IMR-90 (cell line): ENCODE data around the gene CYB561D1. TPM values are rescaled to one million over a fixed set of nuclear protein-coding genes. Genes with fewer than 3 reads are reported as not detected.
A peak's percentile ranks its signal among the peaks of the same experiment; 100 is the strongest.

Experiments
- ATAC-seq: fragments of 200-7000 bp; cut with Tn5 transposase; 2 replicates; pipeline ENCODE4 v1.9.1; 2020; ENCODE audit warnings: low read depth, mild to moderate bottlenecking, moderate library complexity
- BruUV-seq: library from RNA; stranded (reverse); fragments of 400-500 nt; replicated peaks from 2 replicates; lab custom pipeline; 2021; lab: Mats Ljungman, UMichigan
- CTCF ChIA-PET: fragments of 300-600 bp; formaldehyde crosslinking; extraction: SDS; loops from one replicate; lab custom pipeline; 2021; ENCODE audit warnings: antibody characterized with exemption; lab: Yijun Ruan, JAX
- POLR2A ChIA-PET: fragments of 300-600 bp; sonication (Branson Sonifier 250); formaldehyde crosslinking; loops from one replicate; lab custom pipeline; 2022; ENCODE audit warnings: antibody characterized with exemption; ENCODE audit not compliant: unreplicated experiment; lab: Charles Lee
- DNase-seq: peaks from one replicate; pipeline ENCODE4 v3.0.0; 2013
- H2AFZ ChIP-seq: replicated peaks from 2 replicates; pipeline ENCODE3; 2013; ENCODE audit warnings: low read length, mild to moderate bottlenecking; ENCODE audit not compliant: poor library complexity
- H2AK5ac ChIP-seq: 2 replicates; pipeline ENCODE4 v1.6.1; 2013; ENCODE audit warnings: low read depth, low read length, inconsistent platforms
- H2AK9ac ChIP-seq: replicated peaks from 2 replicates; pipeline ENCODE3; 2013; ENCODE audit warnings: mild to moderate bottlenecking, low read depth, low read length, moderate library complexity; ENCODE audit not compliant: poor library complexity
- H2BK120ac ChIP-seq: 2 replicates; pipeline ENCODE4 v1.6.1; 2013; ENCODE audit warnings: low read depth, low read length, inconsistent platforms
- H2BK15ac ChIP-seq: 3 replicates; pipeline ENCODE4 v1.6.1; 2013; ENCODE audit warnings: low read depth, low read length, inconsistent platforms
- H2BK20ac ChIP-seq: 2 replicates; pipeline ENCODE4 v1.6.1; 2013; ENCODE audit warnings: low read depth, mild to moderate bottlenecking, inconsistent platforms, low read length, moderate library complexity
- H2BK5ac ChIP-seq: 2 replicates; pipeline ENCODE4 v1.6.1; 2013; ENCODE audit warnings: mild to moderate bottlenecking, low read depth, low read length, inconsistent platforms; ENCODE audit not compliant: poor library complexity, severe bottlenecking
- H3K14ac ChIP-seq: replicated peaks from 2 replicates; pipeline ENCODE4 v1.6.1; 2013; ENCODE audit warnings: low read depth, low read length, inconsistent platforms
- H3K18ac ChIP-seq: 2 replicates; pipeline ENCODE4 v1.6.1; 2013; ENCODE audit warnings: low read depth, low read length, control low read depth
- H3K23ac ChIP-seq: 2 replicates; pipeline ENCODE4 v1.6.1; 2013; ENCODE audit warnings: low read depth, low read length, inconsistent platforms
- H3K27ac ChIP-seq: 2 replicates; pipeline ENCODE4 v1.5.1; 2013; ENCODE audit warnings: mild to moderate bottlenecking, control low read depth, low read length; ENCODE audit not compliant: insufficient read depth
- H3K27me3 ChIP-seq: 2 replicates; pipeline ENCODE4 v1.6.1; 2013; ENCODE audit warnings: low read length; ENCODE audit not compliant: control insufficient read depth, insufficient read depth
- H3K36me3 ChIP-seq: 2 replicates; pipeline ENCODE4 v1.6.1; 2013; ENCODE audit warnings: low read length, mixed read lengths; ENCODE audit not compliant: control insufficient read depth, insufficient read depth
- H3K4ac ChIP-seq: 2 replicates; pipeline ENCODE4 v1.6.1; 2013; ENCODE audit warnings: low read depth, low read length, inconsistent platforms
- H3K4me1 ChIP-seq: 2 replicates; pipeline ENCODE4 v1.6.1; 2013; ENCODE audit warnings: low read length, mixed read lengths; ENCODE audit not compliant: control insufficient read depth, insufficient read depth
- H3K4me2 ChIP-seq: 2 replicates; pipeline ENCODE4 v1.6.1; 2013; ENCODE audit warnings: low read depth, mild to moderate bottlenecking, control low read depth, low read length, moderate library complexity
- H3K4me3 ChIP-seq: 2 replicates; pipeline ENCODE4 v1.5.1; 2013; ENCODE audit warnings: low read depth, mild to moderate bottlenecking, control low read depth, low read length, moderate library complexity; ENCODE audit not compliant: insufficient read depth
- H3K56ac ChIP-seq: 2 replicates; pipeline ENCODE4 v1.6.1; 2013; ENCODE audit warnings: low read length, inconsistent platforms; ENCODE audit not compliant: insufficient read depth; ENCODE audit errors: extremely low read depth
- H3K79me1 ChIP-seq, 2 experiments: 2 replicates each; pipeline ENCODE4 v1.6.1; 2013; ENCODE audit warnings: low read length in 2 of 2, inconsistent platforms in 1 of 2, low read depth in 1 of 2
- H3K9ac ChIP-seq: 2 replicates; pipeline ENCODE4 v1.6.1; 2013; ENCODE audit warnings: low read depth, low read length, control low read depth
- H3K9me1 ChIP-seq: 2 replicates; pipeline ENCODE4 v1.6.1; 2013; ENCODE audit warnings: low read length, inconsistent platforms; ENCODE audit not compliant: insufficient read depth
- H3K9me3 ChIP-seq: 2 replicates; pipeline ENCODE4 v1.6.1; 2013; ENCODE audit warnings: low read length; ENCODE audit not compliant: control insufficient read depth, insufficient read depth
- H4K20me1 ChIP-seq: 2 replicates; pipeline ENCODE4 v1.6.1; 2013; ENCODE audit warnings: low read length, inconsistent platforms; ENCODE audit not compliant: insufficient read depth
- H4K5ac ChIP-seq: 2 replicates; pipeline ENCODE4 v1.6.1; 2013; ENCODE audit warnings: mild to moderate bottlenecking, low read depth, low read length, control low read depth
- H4K8ac ChIP-seq, 2 experiments: 2 replicates each; pipeline ENCODE4 v1.6.1; 2013; ENCODE audit warnings: low read depth in 2 of 2, low read length in 2 of 2, control low read depth in 1 of 2, inconsistent platforms in 1 of 2
- H4K91ac ChIP-seq: 2 replicates; pipeline ENCODE4 v1.6.1; 2013; ENCODE audit warnings: low read depth, low read length, inconsistent platforms; ENCODE audit not compliant: insufficient read depth
- BHLHE40 ChIP-seq: fragments of 150-350 bp; IDR thresholded peaks from 2 replicates; pipeline ENCODE4 v1.6.1; 2016; ENCODE audit warnings: mild to moderate bottlenecking, low read depth, low read length
- CEBPB ChIP-seq: IDR thresholded peaks from 2 replicates; pipeline ENCODE4 v1.6.1; 2012; ENCODE audit warnings: low read depth, low read length, improper control_type of control experiment
- CHD1 ChIP-seq: IDR thresholded peaks from 2 replicates; pipeline ENCODE4 v1.6.1; 2012; ENCODE audit warnings: low read depth, low read length, improper control_type of control experiment
- CTCF ChIP-seq: conservative IDR thresholded peaks from 2 replicates; pipeline ENCODE4 v1.5.1; 2012; ENCODE audit warnings: mild to moderate bottlenecking, low read depth, low read length, improper control_type of control experiment
- ELK1 ChIP-seq: fragments of 150-350 bp; IDR thresholded peaks from 2 replicates; pipeline ENCODE4 v1.6.1; 2016; ENCODE audit warnings: low read depth, mild to moderate bottlenecking, low read length, moderate library complexity, borderline replicate concordance
- FOS ChIP-seq: fragments of 150-350 bp; IDR thresholded peaks from 2 replicates; pipeline ENCODE4 v1.6.1; 2016; ENCODE audit warnings: low read depth, low read length
- MAFK ChIP-seq: IDR thresholded peaks from 2 replicates; pipeline ENCODE4 v1.6.1; 2012; ENCODE audit warnings: low read depth, low read length, improper control_type of control experiment
- MAZ ChIP-seq: IDR thresholded peaks from 2 replicates; pipeline ENCODE4 v1.6.1; 2012; ENCODE audit warnings: low read depth, mild to moderate bottlenecking, low read length, improper control_type of control experiment, moderate library complexity, borderline replicate concordance
- MXI1 ChIP-seq: IDR thresholded peaks from 2 replicates; pipeline ENCODE4 v1.6.1; 2012; ENCODE audit warnings: low read depth, mild to moderate bottlenecking, low read length, moderate library complexity, borderline replicate concordance
- NFE2L2 ChIP-seq: fragments of 150-350 bp; IDR thresholded peaks from 2 replicates; pipeline ENCODE4 v1.6.1; 2016; ENCODE audit warnings: low read depth, mild to moderate bottlenecking, low read length
- POLR2A ChIP-seq: IDR thresholded peaks from 2 replicates; pipeline ENCODE4 v1.6.1; 2012; ENCODE audit warnings: mild to moderate bottlenecking, low read depth, low read length
- RAD21 ChIP-seq: IDR thresholded peaks from 2 replicates; pipeline ENCODE4 v1.6.1; 2012; ENCODE audit warnings: low read length, improper control_type of control experiment
- RCOR1 ChIP-seq: IDR thresholded peaks from 2 replicates; pipeline ENCODE4 v1.6.1; 2012; ENCODE audit warnings: mild to moderate bottlenecking, low read length, improper control_type of control experiment; ENCODE audit not compliant: insufficient replicate concordance
- RFX5 ChIP-seq: IDR thresholded peaks from 2 replicates; pipeline ENCODE4 v1.8.0; 2012; ENCODE audit warnings: low read depth, mild to moderate bottlenecking, low read length, moderate library complexity
- USF2 ChIP-seq: fragments of 150-350 bp; IDR thresholded peaks from 2 replicates; pipeline ENCODE4 v1.6.1; 2017; ENCODE audit warnings: mild to moderate bottlenecking, antibody characterized with exemption, low read length, low read depth
- WGBS, 2 experiments: methylation state at CpG; one replicate each; pipeline versions ENCODE4 v1.1.5 to v1.1.7; 2013; ENCODE audit warnings: missing lambda C conversion rate in 2 of 2; ENCODE audit not compliant: insufficient read length in 1 of 2; ENCODE audit errors: extremely low coverage in 2 of 2; 5-methylcytosine and 5-hydroxymethylcytosine counted together
- dilution Hi-C: fragments of 300-500 bp; cut with HindIII; formaldehyde crosslinking; loops from one replicate; pipeline ENCODE4 v1.14.3; 2018; ENCODE audit warnings: low sequenced_read_pairs; ENCODE audit not compliant: unreplicated experiment
- in situ Hi-C: fragments of 300-500 bp; cut with MboI; formaldehyde crosslinking; loops from 3 replicates; pipeline ENCODE4 v1.14.3; 2019; ENCODE audit warnings: low sequenced_read_pairs, inconsistent platforms, mixed read lengths
- intact Hi-C: fragments of 100-400 bp; cut with micrococcal nuclease; formaldehyde crosslinking; loops from 2 replicates; pipeline ENCODE4 v1.10.0; 2022
- polyA plus RNA-seq, 3 experiments: library from polyadenylated mRNA; depleted of rRNA; stranded (reverse); fragments of >200 nt; gene quantifications; 2 replicates each; pipeline ENCODE4 v1.2.3, GENCODE V29; 2012; ENCODE audit warnings: low replicate concordance in 1 of 3
- total RNA-seq: library from RNA; depleted of rRNA; stranded (reverse); fragments of >200 nt; gene quantifications from 2 replicates; pipeline ENCODE4 v1.2.3, GENCODE V29; 2012

Gene CYB561D1
- total and polyA plus RNA-seq, 2 of the 4 experiments (the other 2 are of a cell fraction): 5.7 to 8.1 TPM

- Histone ChIP-seq H2AK9ac (no peak overlapping the region), H3K79me1 (peaks cover 15 to 62% of the 10 kb centered on the region in 2 experiments), H3K23ac (no peak overlapping the region), H4K91ac (no peak overlapping the region), H3K56ac (no peak overlapping the region), H3K9me1 (peaks cover 28% of the 10 kb centered on the region), H3K36me3 (peaks cover 13% of the 10 kb centered on the region), H2BK5ac (no peak overlapping the region), H2AFZ (peak overlapping the region; percentile 59), H3K18ac (no peak overlapping the region), H3K4me2 (no peak overlapping the region), H3K4me1 (peaks cover 32% of the 10 kb centered on the region), H3K9me3 (no peaks in the 10 kb centered on the region), H2BK20ac (no peak overlapping the region), H3K9ac (no peak overlapping the region), H4K20me1 (peaks cover 15% of the 10 kb centered on the region; the same call in 1 of the 2 replicates), H3K4me3 (no peak overlapping the region), H4K5ac (no peak overlapping the region), H4K8ac (no peak overlapping the region), H3K27me3 (no peaks in the 10 kb centered on the region), H3K14ac (no peak overlapping the region), H3K27ac (no peak overlapping the region), H2BK15ac (no peak overlapping the region), H2BK120ac (no peak overlapping the region), H2AK5ac (peak overlapping the region; percentile 13), H3K4ac (no peak overlapping the region)
- ATAC-seq: 0 out of 2 replicates have a peak, but pooled peaks have one; percentile 10
- dilution Hi-C loops (no loop called here), in situ Hi-C loops (loop anchor here (5.0 kb wide), 1 partner anchor 34 kb away; no protein-coding TSS in a partner anchor), intact Hi-C loops (loop anchor here (1.0 kb wide), 1 partner anchor 34 kb away; no protein-coding TSS in a partner anchor)
- POLR2A ChIA-PET: no interaction called here
- CTCF ChIA-PET: interaction anchor here (0.5 to 5.1 kb wide), 10 partner anchors 8 to 547 kb away, joined by 3 to 51 read pairs (median 4); partner anchors contain the start of gene AMIGO1
- 97% methylated on average over 6 of the region's 12 CpGs; no CpG with 5 or more reads in 1 of the 2 experiments for WGBS, 2 experiments
- peak; percentile 46 for DNase-seq
- BruUV-seq: no TSS peak
- no peak for TF ChIP-seq RCOR1
- no peak for TF ChIP-seq RFX5
- TF ChIP-seq CTCF: peak; percentile 70
- TF ChIP-seq USF2: no peak
- no peak for TF ChIP-seq MAFK
- no peak for TF ChIP-seq CEBPB
- no peak for TF ChIP-seq CHD1
- TF ChIP-seq ELK1: no peak
- no peak for TF ChIP-seq FOS
- peak; percentile 50; the same call in 1 of the 2 replicates for TF ChIP-seq MAZ
- TF ChIP-seq POLR2A: no peak
- no peak for TF ChIP-seq BHLHE40
- TF ChIP-seq MXI1: no peak
- peak; percentile 75 for TF ChIP-seq RAD21
- TF ChIP-seq NFE2L2: no peak
Measured at GRCh38 chr1:109498161-109498801, 4.4 kb downstream of the CYB561D1 start.
